CD4-positive, alpha-beta T cell treated with Interleukin-2 at 100 ng/mL for 4 hours (primary cell): ENCODE results near the gene RGP1.

ENCODE experiments used
- DNase-seq: peaks from one replicate; pipeline ENCODE4 v3.0.0-alpha.2; 2020; ENCODE audit warnings: low spot score

RGP1 gene, protein sequence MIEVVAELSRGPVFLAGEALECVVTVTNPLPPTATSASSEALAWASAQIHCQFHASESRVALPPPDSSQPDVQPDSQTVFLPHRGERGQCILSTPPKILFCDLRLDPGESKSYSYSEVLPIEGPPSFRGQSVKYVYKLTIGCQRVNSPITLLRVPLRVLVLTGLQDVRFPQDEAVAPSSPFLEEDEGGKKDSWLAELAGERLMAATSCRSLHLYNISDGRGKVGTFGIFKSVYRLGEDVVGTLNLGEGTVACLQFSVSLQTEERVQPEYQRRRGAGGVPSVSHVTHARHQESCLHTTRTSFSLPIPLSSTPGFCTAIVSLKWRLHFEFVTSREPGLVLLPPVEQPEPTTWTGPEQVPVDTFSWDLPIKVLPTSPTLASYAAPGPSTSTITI

GRCh38 chr9:35748858-35749514 lies at the start of gene RGP1, which contains the start of gene GBA2:
TSS of gene RGP1 (plus strand) at chr9:35749287. CDS start at chr9:35749756, 469 bp downstream.
TSS of gene GBA2 (minus strand) at chr9:35749228. CDS start at chr9:35748704, 524 bp downstream.
- peak; percentile 63 for DNase-seq

DNA sequence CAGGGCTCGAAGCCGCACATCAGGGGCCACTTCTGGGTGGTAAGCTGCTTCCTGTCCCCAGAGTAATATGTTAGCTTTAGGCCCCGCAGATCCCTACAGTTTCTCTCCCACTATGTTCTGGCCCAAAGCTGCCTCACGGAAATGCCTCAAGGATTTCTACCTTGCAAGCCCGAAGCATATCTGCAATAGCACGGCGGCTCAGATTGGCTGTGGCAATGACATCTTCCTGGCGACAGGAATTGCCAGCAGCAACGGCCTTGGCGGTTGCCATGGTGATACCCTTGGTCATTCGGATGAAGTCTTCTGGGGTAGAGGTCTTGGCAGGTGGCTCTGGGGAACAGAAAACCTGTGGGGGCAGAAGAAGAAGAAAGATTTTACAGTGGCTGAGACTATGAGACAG lies 49.1 kb upstream of the RGP1 start:
- DNase-seq = no peak

- no peak for DNase-seq
Observed at GRCh38 chr9:35700942-35701341, 48.1 kb upstream of the RGP1 start.

- no peak for DNase-seq
Observed at GRCh38 chr9:35702696-35703095, 46.4 kb upstream of the RGP1 start.

DNA sequence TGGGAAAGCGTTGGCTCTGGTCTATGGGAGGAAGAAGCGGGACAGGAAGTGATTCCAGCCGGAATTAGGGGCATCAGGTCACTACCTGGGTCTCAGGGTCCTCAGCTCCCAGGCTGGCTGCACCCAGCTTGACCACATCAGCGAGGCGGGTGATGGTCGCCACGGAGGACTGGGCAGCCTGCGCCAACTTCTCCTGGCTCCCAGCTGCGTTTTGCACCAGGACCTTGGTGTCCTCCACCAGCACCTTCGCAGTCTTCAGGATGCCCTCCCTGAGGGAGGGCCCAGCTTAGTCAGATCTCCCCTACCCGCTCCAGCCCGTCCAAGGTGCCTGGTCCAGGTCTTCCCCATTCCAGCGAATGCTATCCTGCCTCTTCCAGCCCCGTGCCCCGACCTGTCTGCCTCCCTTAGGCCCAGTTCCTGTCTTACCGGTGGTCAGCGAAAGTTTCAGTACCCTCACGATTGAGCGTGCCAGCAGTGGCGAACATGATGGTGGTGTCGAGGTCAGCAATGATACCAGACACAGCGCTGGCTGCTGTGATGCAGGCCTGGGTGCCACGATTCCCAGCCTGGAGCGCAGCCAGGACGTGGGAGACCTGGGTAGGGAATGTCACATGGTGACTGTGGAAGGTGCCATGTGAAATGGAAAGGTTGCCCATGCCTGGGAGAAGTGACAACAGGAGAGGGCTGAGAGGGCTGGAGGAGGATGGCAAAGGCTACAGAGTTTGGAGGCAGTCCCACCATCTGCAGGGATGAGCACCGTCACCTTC lies 45.0 kb upstream of the RGP1 start:
- no peak for DNase-seq

GRCh38 chr9:35705372-35705771 lies 43.7 kb upstream of the RGP1 start:
- no peak for DNase-seq

GRCh38 chr9:35705836-35706430 lies 43.2 kb upstream of the RGP1 start:
- DNase-seq = no peak

DNA sequence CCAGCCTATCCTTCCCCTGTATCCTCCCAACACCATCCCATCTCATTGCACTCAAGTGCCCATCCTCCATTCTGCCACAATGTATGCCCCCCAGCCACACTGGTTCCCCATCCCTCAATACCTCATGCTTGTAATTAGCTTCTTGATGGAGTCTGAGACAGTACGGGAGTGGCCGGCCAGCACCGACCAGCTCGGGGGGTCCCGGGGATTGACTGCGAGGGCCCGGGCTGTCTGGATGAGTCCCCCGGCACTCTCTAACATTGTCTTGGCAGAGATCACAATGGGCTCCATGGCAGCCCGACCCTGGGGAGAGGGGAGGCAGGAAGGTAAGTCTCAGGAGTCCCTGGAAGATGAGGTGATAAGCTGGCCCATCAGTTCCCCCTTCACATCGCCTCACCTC lies 42.1 kb upstream of the RGP1 start:
- DNase-seq = no peak

GRCh38 chr9:35708146-35708545 lies 40.9 kb upstream of the RGP1 start:
- DNase-seq = no peak

DNA sequence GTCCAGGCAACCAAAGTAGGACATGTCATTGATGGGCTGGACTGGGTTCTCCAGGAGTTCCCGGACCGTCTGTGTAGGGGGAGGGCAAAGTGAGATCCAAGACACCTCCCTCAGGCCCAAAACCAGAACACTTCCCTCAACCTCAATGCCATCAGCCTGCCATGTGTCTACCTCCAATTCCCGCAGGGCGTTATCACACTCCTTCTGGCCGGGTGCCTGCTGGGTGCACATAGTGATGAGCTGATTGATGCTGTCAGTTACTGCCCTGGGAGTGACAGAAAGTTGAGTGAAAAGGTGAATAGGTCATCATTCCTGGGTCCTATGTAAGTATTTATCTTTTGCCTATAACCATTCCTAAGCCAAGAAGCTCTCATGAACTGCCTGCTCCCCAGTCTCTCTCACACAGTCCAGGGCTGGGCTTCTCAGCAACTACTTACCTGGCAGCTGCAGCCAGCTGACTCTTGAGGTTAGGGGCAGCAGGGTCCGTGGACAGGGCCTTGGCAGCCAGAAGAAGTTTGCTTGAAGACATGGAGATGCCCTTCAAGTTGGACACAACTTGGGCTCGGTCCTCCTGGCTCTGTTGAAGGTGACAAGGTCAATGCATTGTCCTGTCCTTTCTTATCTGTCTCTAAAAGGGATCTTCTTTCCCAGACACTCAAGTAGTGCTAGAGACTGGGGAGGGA lies 38.1 kb upstream of the RGP1 start:
- DNase-seq = no peak

GRCh38 chr9:35711501-35712428 lies 37.3 kb upstream of the RGP1 start:
- DNase-seq = no peak

GRCh38 chr9:35712762-35713400 lies 36.2 kb upstream of the RGP1 start:
- no peak for DNase-seq

DNA sequence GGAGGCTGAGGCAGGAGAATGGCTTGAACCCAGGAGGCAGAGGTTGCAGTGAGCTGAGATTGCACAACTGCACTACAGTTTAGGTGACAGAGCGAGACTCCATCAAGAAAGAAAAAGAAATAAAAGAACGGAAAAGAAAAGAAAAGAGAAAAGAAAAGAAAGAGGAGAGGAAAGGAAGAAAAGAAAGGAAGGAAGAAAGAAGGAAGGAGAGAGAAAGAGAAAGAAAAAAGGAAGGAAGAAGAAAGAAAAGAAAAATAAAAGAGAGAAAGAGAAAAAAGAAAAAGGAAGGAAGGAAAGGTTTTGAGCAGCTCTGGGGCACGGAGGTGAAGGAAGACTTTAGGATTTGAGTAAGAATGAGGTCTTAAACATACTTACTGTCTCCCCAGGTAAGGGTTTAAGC lies 35.5 kb upstream of the RGP1 start:
- no peak for DNase-seq

DNA sequence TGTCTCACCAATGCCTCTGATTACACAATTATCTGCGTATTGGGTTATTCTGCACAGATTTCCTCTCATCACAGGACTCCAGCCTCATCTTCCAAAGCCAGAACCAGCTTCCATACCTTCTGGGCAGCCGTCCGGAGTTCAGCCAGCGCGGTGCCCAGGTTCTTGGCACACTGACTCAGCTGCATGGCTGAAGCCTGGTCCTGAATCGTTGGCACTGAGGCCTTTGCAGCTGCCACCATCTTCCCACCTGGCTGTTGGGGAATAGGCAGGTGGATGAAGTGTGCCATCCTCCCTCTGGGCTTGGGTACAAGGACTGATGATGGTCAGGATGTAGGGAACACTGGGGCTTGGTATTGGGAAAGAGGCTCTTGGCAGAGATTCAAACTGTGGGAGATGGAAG lies 35.0 kb upstream of the RGP1 start:
- no peak for DNase-seq

DNA sequence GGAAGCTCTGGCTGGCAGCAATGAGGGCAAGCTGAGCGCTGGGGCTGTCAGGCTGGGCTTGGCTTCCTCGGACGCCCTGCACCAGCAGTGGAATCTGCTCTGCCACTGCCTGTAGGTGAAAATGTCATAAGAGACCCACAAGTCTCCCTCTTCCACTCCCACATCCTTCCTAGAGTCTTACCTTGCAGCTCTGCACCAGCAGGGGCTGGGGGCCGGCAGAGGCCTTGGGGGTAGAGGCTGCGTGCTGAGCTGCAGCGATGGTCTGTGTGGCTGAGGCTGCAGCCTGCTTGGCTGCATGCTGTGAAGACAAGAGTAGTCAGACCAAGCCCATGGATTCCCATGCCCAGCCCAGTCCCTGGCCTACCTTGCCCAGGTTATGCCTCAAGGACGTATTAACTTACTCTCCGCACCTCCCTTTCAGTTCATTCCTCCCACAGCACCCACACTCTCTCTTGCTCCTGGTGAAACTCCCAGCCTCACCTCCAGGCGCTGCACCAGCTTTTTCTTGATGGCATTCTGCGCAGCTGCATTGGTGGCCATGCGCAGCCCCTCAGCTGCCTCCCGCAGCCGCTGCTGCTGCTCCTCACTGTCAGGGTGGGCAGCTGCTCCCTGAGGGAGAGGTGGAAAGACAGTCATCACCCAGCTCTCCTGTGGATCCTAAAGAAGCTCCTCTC lies 34.4 kb upstream of the RGP1 start:
- DNase-seq = no peak

DNA sequence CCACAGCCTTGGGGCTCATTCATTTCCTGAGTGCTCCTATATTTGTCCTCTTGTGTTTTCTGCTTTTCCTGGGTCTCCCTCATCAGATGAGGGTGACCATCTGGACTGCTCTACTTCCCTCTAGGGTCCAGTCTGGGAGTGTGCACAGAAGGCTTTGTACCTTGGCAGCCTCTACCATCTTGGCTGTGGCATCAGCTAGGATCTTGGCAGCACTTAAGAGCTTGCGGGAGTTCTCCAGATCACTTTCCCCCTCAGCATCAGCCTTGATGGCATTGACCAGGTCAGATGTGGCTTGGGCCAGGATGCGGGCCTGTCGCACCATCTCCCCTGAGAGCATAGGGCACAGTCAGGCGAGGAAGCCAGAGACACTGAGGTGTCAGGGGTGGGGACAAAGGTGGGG lies 32.9 kb upstream of the RGP1 start:
- no peak for DNase-seq

GRCh38 chr9:35717132-35717870 lies 31.8 kb upstream of the RGP1 start:
- DNase-seq = no peak

- no peak for DNase-seq
Observed at GRCh38 chr9:35718721-35719511, 30.2 kb upstream of the RGP1 start.
